Naive B cell (primary cell): ENCODE measurements around the gene FBXO41. TPM values are rescaled to one million over a fixed set of nuclear protein-coding genes. Genes with fewer than 3 reads are reported as not detected.
"Not testable (repeated sequence)": the region's sequence is repeated elsewhere in the genome, so short reads cannot be mapped to it uniquely, and the experiment has no call there.

ENCODE experiments used
- ATAC-seq, 2 donors: fragments of 150-1000 bp; cut with Tn5 transposase; 2 replicates each; pipeline ENCODE4 v1.10.0; 2021; ENCODE audit warnings: low read depth in 2 of 2, mild to moderate bottlenecking in 2 of 2, moderate library complexity in 2 of 2
- DNase-seq: peaks from one replicate; pipeline ENCODE4 v3.0.0; 2022
- H3K27ac Mint-ChIP-seq, 6 donors: one replicate each; pipeline ENCODE4 v1.8.0; 2020 to 2022; ENCODE audit warnings: mild to moderate bottlenecking in 6 of 6, mixed read lengths in 6 of 6, moderate library complexity in 5 of 6, inconsistent platforms in 2 of 6
- H3K27me3 Mint-ChIP-seq, 3 donors: one replicate each; pipeline ENCODE4 v1.8.0; 2021 to 2022; ENCODE audit warnings: mixed read lengths in 3 of 3, mild to moderate bottlenecking in 1 of 3
- H3K36me3 Mint-ChIP-seq, 2 donors: one replicate each; pipeline ENCODE4 v1.8.0; 2020 to 2022; ENCODE audit warnings: mixed read lengths in 2 of 2, inconsistent platforms in 1 of 2, mild to moderate bottlenecking in 1 of 2
- H3K4me1 Mint-ChIP-seq, 3 donors: one replicate each; pipeline ENCODE4 v1.8.0; 2020 to 2022; ENCODE audit warnings: mixed read lengths in 3 of 3, inconsistent platforms in 1 of 3, mild to moderate bottlenecking in 1 of 3, moderate library complexity in 1 of 3
- H3K4me3 Mint-ChIP-seq, 8 donors: one replicate each; pipeline ENCODE4 v1.8.0; 2020 to 2022; ENCODE audit warnings: mild to moderate bottlenecking in 8 of 8, mixed read lengths in 8 of 8, moderate library complexity in 8 of 8, inconsistent platforms in 2 of 8
- H3K9me3 Mint-ChIP-seq, 7 donors: one replicate each; pipeline ENCODE4 v1.8.0; 2020 to 2022; ENCODE audit warnings: mixed read lengths in 7 of 7, mild to moderate bottlenecking in 5 of 7, inconsistent platforms in 2 of 7, moderate library complexity in 1 of 7
- polyA plus RNA-seq, 6 donors: library from polyadenylated mRNA; unstranded; fragments of 300-500 nt; fragmentation: Illumina TruSeq; gene quantifications; one replicate each; pipeline ENCODE4 v1.2.3, GENCODE V29; 2021; ENCODE audit warnings: low read depth in 6 of 6

Gene FBXO41
- polyA plus RNA-seq, 6 donors from 2014 or later, result 0.79 to 2.3 (median 1.1) TPM; not detected in 1

- DNase-seq, result no peak
- Mint-ChIP-seq H3K9me3 (no peaks in the 10 kb centered on the region), H3K4me1 (peaks cover 0 to 12% (median 8%) of the 10 kb centered on the region in 3 donors), H3K27ac (no peak overlapping the region), H3K36me3 (peaks cover 0 to 9% of the 10 kb centered on the region in 2 donors), H3K27me3 (peaks cover 0 to 2% (median 0%) of the 10 kb centered on the region in 3 donors), H3K4me3 (peak overlapping the region in 1 of 8 donors; percentile 35)
- no peak for ATAC-seq
Observed at GRCh38 chr2:73264783-73265182, 19.5 kb downstream of the FBXO41 start.

GRCh38 chr2:73264332-73264606 is 20.0 kb downstream of the FBXO41 start:
- Mint-ChIP-seq H3K27me3 (no peaks in the 10 kb centered on the region), H3K36me3 (peaks cover 0 to 11% of the 10 kb centered on the region in 2 donors), H3K4me3 (no peak overlapping the region), H3K27ac (no peak overlapping the region), H3K9me3 (no peaks in the 10 kb centered on the region), H3K4me1 (peaks cover 3 to 11% (median 8%) of the 10 kb centered on the region in 3 donors)
- DNase-seq, result no peak
- no peak for ATAC-seq

- H3K27ac Mint-ChIP-seq, result no peak overlapping the region
- no peak for ATAC-seq
- H3K9me3 Mint-ChIP-seq, result no peaks in the 10 kb centered on the region
- no peaks in the 10 kb centered on the region for H3K27me3 Mint-ChIP-seq
- H3K4me1 Mint-ChIP-seq, result peaks cover 3 to 11% (median 8%) of the 10 kb centered on the region in 3 donors
- H3K36me3 Mint-ChIP-seq, result peaks cover 0 to 16% of the 10 kb centered on the region in 2 donors
- H3K4me3 Mint-ChIP-seq, result no peak overlapping the region
- no peak for DNase-seq
Observed at GRCh38 chr2:73263540-73264331, 20.5 kb downstream of the FBXO41 start.

GRCh38 chr2:73262691-73263429 is 21.4 kb downstream of the FBXO41 start:
- not testable (repeated sequence) for ATAC-seq, H3K27ac Mint-ChIP-seq, H3K4me3 Mint-ChIP-seq, H3K4me1 Mint-ChIP-seq, H3K36me3 Mint-ChIP-seq, H3K9me3 Mint-ChIP-seq, H3K27me3 Mint-ChIP-seq, DNase-seq

- no peaks in the 10 kb centered on the region for H3K9me3 Mint-ChIP-seq
- no peak for ATAC-seq
- peaks cover 0 to 5% (median 3%) of the 10 kb centered on the region in 3 donors for H3K4me1 Mint-ChIP-seq
- H3K27me3 Mint-ChIP-seq, result no peaks in the 10 kb centered on the region
- no peak overlapping the region for H3K27ac Mint-ChIP-seq
- no peak overlapping the region for H3K4me3 Mint-ChIP-seq
- H3K36me3 Mint-ChIP-seq, result peaks cover 0 to 7% of the 10 kb centered on the region in 2 donors
- DNase-seq, result no peak
Observed at GRCh38 chr2:73262108-73262651, 22.1 kb downstream of the FBXO41 start.

- Mint-ChIP-seq H3K36me3 (peaks cover 0 to 7% of the 10 kb centered on the region in 2 donors), H3K4me3 (no peak overlapping the region), H3K27me3 (no peaks in the 10 kb centered on the region), H3K4me1 (peaks cover 0 to 3% (median 0%) of the 10 kb centered on the region in 3 donors), H3K9me3 (no peaks in the 10 kb centered on the region), H3K27ac (peak overlapping the region in 2 of 6 donors; percentile 80 to 89)
- ATAC-seq (no peak), DNase-seq (no peak)
Observed at GRCh38 chr2:73260338-73260984, 23.8 kb downstream of the FBXO41 start.

- ATAC-seq (no peak), DNase-seq (no peak)
- peaks cover 0 to 3% (median 0%) of the 10 kb centered on the region in 3 donors for H3K4me1 Mint-ChIP-seq
- H3K27ac Mint-ChIP-seq, result peak overlapping the region in 1 of 6 donors; percentile 57
- no peaks in the 10 kb centered on the region for H3K27me3 Mint-ChIP-seq
- peaks cover 0 to 7% of the 10 kb centered on the region in 2 donors for H3K36me3 Mint-ChIP-seq
- no peak overlapping the region for H3K4me3 Mint-ChIP-seq
- no peaks in the 10 kb centered on the region for H3K9me3 Mint-ChIP-seq
Observed at GRCh38 chr2:73259704-73260337, 24.5 kb downstream of the FBXO41 start.

GRCh38 chr2:73259276-73259675 is 25.0 kb downstream of the FBXO41 start:
- H3K9me3 Mint-ChIP-seq, result no peaks in the 10 kb centered on the region
- H3K4me3 Mint-ChIP-seq, result no peak overlapping the region
- H3K27ac Mint-ChIP-seq, result peak overlapping the region in 2 of 6 donors; percentile 8 to 10
- H3K36me3 Mint-ChIP-seq, result peaks cover 0 to 7% of the 10 kb centered on the region in 2 donors
- no peaks in the 10 kb centered on the region for H3K27me3 Mint-ChIP-seq
- H3K4me1 Mint-ChIP-seq, result peaks cover 0 to 3% (median 0%) of the 10 kb centered on the region in 3 donors
- DNase-seq (no peak), ATAC-seq (no peak)

- ATAC-seq (no peak), DNase-seq (no peak)
- Mint-ChIP-seq H3K4me1 (peaks cover 0 to 3% (median 0%) of the 10 kb centered on the region in 3 donors), H3K9me3 (no peaks in the 10 kb centered on the region), H3K4me3 (peak overlapping the region in 1 of 8 donors; percentile 52), H3K27me3 (no peaks in the 10 kb centered on the region), H3K27ac (peak overlapping the region in 1 of 6 donors; percentile 8), H3K36me3 (peaks cover 0 to 7% of the 10 kb centered on the region in 2 donors)
Observed at GRCh38 chr2:73258913-73259215, 25.4 kb downstream of the FBXO41 start.

GRCh38 chr2:73258186-73258912 is 25.9 kb downstream of the FBXO41 start:
- peak overlapping the region in 1 of 6 donors; percentile 15 for H3K27ac Mint-ChIP-seq
- DNase-seq (no peak), ATAC-seq (no peak)
- peaks cover 0 to 5% (median 0%) of the 10 kb centered on the region in 3 donors for H3K4me1 Mint-ChIP-seq
- peaks cover 0 to 9% of the 10 kb centered on the region in 2 donors for H3K36me3 Mint-ChIP-seq
- H3K27me3 Mint-ChIP-seq, result no peaks in the 10 kb centered on the region
- no peaks in the 10 kb centered on the region for H3K9me3 Mint-ChIP-seq
- H3K4me3 Mint-ChIP-seq, result no peak overlapping the region

- peaks cover 4 to 12% of the 10 kb centered on the region in 2 donors for H3K36me3 Mint-ChIP-seq
Observed at GRCh38 chr2:73257425-73258125, 26.7 kb downstream of the FBXO41 start.

GRCh38 chr2:73257021-73257420 is 27.3 kb downstream of the FBXO41 start:
- Mint-ChIP-seq H3K9me3 (no peaks in the 10 kb centered on the region), H3K4me3 (peak overlapping the region in 1 of 8 donors; percentile 52), H3K27me3 (no peaks in the 10 kb centered on the region), H3K36me3 (peaks cover 4 to 12% of the 10 kb centered on the region in 2 donors), H3K4me1 (peaks cover 0 to 7% (median 3%) of the 10 kb centered on the region in 3 donors), H3K27ac (peak overlapping the region in 1 of 6 donors; percentile 3)
- no peak for ATAC-seq
- DNase-seq, result no peak

More at GRCh38 chr2:73257425-73258125, 26.7 kb downstream of the FBXO41 start:
- Mint-ChIP-seq H3K4me1 (peaks cover 0 to 7% (median 3%) of the 10 kb centered on the region in 3 donors), H3K27ac (peak overlapping the region in 2 of 6 donors; percentile 3 to 15), H3K9me3 (no peaks in the 10 kb centered on the region), H3K4me3 (no peak overlapping the region), H3K27me3 (no peaks in the 10 kb centered on the region)
- ATAC-seq, result no peak
- no peak for DNase-seq
